Keratinocyte (primary cell): ENCODE results near the gene PREP.

ENCODE experiments used
- EZH2 ChIP-seq: IDR thresholded peaks from one replicate; pipeline ENCODE4 v1.6.1; 2012; ENCODE audit warnings: inconsistent platforms, mild to moderate bottlenecking, low read length, moderate library complexity
- TF ChIP-seq, protein P1 (sequence below), 3 experiments: IDR thresholded peaks in 1 of 3; conservative IDR thresholded peaks in 1 of 3; optimal IDR thresholded peaks in 1 of 3; 2 replicates in 2 of 3; 3 replicates in 1 of 3; pipeline versions ENCODE3 to v1.5.1; 2011; ENCODE audit warnings: low read length in 3 of 3, mild to moderate bottlenecking in 3 of 3, moderate library complexity in 2 of 3, control low read depth in 1 of 3, inconsistent platforms in 1 of 3; ENCODE audit not compliant: insufficient read depth in 2 of 3; ENCODE audit errors: extremely low read depth in 1 of 3

- TF ChIP-seq EZH2: no peak
- TF ChIP-seq, protein P1, sequence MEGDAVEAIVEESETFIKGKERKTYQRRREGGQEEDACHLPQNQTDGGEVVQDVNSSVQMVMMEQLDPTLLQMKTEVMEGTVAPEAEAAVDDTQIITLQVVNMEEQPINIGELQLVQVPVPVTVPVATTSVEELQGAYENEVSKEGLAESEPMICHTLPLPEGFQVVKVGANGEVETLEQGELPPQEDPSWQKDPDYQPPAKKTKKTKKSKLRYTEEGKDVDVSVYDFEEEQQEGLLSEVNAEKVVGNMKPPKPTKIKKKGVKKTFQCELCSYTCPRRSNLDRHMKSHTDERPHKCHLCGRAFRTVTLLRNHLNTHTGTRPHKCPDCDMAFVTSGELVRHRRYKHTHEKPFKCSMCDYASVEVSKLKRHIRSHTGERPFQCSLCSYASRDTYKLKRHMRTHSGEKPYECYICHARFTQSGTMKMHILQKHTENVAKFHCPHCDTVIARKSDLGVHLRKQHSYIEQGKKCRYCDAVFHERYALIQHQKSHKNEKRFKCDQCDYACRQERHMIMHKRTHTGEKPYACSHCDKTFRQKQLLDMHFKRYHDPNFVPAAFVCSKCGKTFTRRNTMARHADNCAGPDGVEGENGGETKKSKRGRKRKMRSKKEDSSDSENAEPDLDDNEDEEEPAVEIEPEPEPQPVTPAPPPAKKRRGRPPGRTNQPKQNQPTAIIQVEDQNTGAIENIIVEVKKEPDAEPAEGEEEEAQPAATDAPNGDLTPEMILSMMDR (optimal IDR thresholded peaks at IDR 0.05 in 1 of 3, IDR thresholded peaks at IDR 0.05 in 1 of 3, conservative IDR thresholded peaks at IDR 0.05 in 1 of 3; ENCODE audit: extremely low read depth in 1 of 3, insufficient read depth in 2 of 3, low read length in 3 of 3): no peak
These were observed 97.4 kb downstream of the PREP start for GRCh38 chr6:105305521-105305920.
